A549 (cell line): ENCODE results near the gene SKI. TPM values are rescaled to one million over a fixed set of nuclear protein-coding genes. Genes with fewer than 3 reads are reported as not detected.
"Not testable (repeated sequence)": the region's sequence is repeated elsewhere in the genome, so short reads cannot be mapped to it uniquely, and the experiment has no call there.

ENCODE experiments used
- ATAC-seq, 2 experiments: fragments of 200-7000 bp in 1 of 2; fragments of >200 bp in 1 of 2; cut with Nextera tagmentation in 1 of 2; cut with Tn5 transposase in 1 of 2; 3 replicates each; pipeline versions ENCODE4 v1.8.0 to v1.9.1; 2018 to 2020; ENCODE audit warnings: mild to moderate bottlenecking in 1 of 2, moderate library complexity in 1 of 2
- CTCF ChIA-PET: fragments of 300-600 bp; sonication (Branson Sonifier 250); formaldehyde crosslinking; extraction: SDS; loops from one replicate; lab custom pipeline; 2021; ENCODE audit warnings: antibody characterized with exemption, inconsistent platforms; lab: Yijun Ruan, JAX
- POLR2A ChIA-PET: fragments of 350-600 bp; formaldehyde crosslinking; extraction: SDS; loops from one replicate; lab custom pipeline; 2021; ENCODE audit warnings: antibody characterized with exemption, inconsistent platforms; lab: Yijun Ruan, JAX
- DNase-seq, 2 experiments: peaks; one replicate each; pipeline versions ENCODE4 v3.0.0 to v3.0.0-alpha.2; 2011 to 2016; ENCODE audit warnings: low read depth in 1 of 2, low spot score in 1 of 2
- FAIRE-seq: peaks from 2 replicates; lab custom pipeline; 2011; peaks lifted over from hg19 to GRCh38; lab: Jason Lieb, UNC
- H3K27ac ChIP-seq, 2 experiments: fragments of >200 bp; sonication (Bioruptor Twin); formaldehyde crosslinking; 3 replicates each; pipeline ENCODE4 v1.5.1; 2016 to 2017
- H3K4me1 ChIP-seq: fragments of >200 bp; sonication (Bioruptor Twin); formaldehyde crosslinking; 3 replicates; pipeline ENCODE4 v1.6.1; 2016
- H3K4me2 ChIP-seq: fragments of >200 bp; sonication (Bioruptor Twin); formaldehyde crosslinking; 3 replicates; pipeline ENCODE4 v1.6.1; 2016
- H3K4me3 ChIP-seq: fragments of >200 bp; sonication (Bioruptor Twin); formaldehyde crosslinking; 3 replicates; pipeline ENCODE4 v1.5.1; 2016
- H3K9me3 ChIP-seq: fragments of >200 bp; sonication (Bioruptor Twin); formaldehyde crosslinking; 3 replicates; pipeline ENCODE4 v1.6.1; 2016
- BHLHE40 ChIP-seq: IDR thresholded peaks from 2 replicates; pipeline ENCODE4 v1.6.1; 2012; ENCODE audit warnings: low read depth, low read length, inconsistent platforms
- CBX2 ChIP-seq: fragments of 200-600 bp; sonication (generic); IDR thresholded peaks from 2 replicates; pipeline ENCODE4 v1.6.1; 2016; ENCODE audit warnings: low read depth, mild to moderate bottlenecking, borderline replicate concordance
- ELK1 ChIP-seq: fragments of 150-350 bp; IDR thresholded peaks from 2 replicates; pipeline ENCODE4 v1.6.1; 2014; ENCODE audit warnings: low read depth, mild to moderate bottlenecking, low read length
- FOSB ChIP-seq: fragments of 250-450 bp; sonication (Bioruptor Pico); IDR thresholded peaks from 2 replicates; pipeline ENCODE4 v1.5.0; 2020; ENCODE audit warnings: mild to moderate bottlenecking, moderate library complexity
- FOXS1 ChIP-seq: fragments of 250-450 bp; sonication (Bioruptor Pico); IDR thresholded peaks from 2 replicates; pipeline ENCODE4 v1.5.0; 2020; ENCODE audit warnings: mild to moderate bottlenecking, moderate library complexity
- HMGXB4 ChIP-seq: fragments of 250-450 bp; sonication (Bioruptor Pico); IDR thresholded peaks from 2 replicates; pipeline ENCODE4 v1.5.0; 2021; ENCODE audit warnings: mild to moderate bottlenecking, moderate library complexity, borderline replicate concordance
- HOXA7 ChIP-seq: fragments of 250-450 bp; sonication (Bioruptor Pico); IDR thresholded peaks from 2 replicates; pipeline ENCODE4 v1.5.0; 2020; ENCODE audit warnings: mild to moderate bottlenecking, moderate library complexity
- HOXB5 ChIP-seq: fragments of 250-450 bp; sonication (Bioruptor Pico); IDR thresholded peaks from 2 replicates; pipeline ENCODE4 v1.5.0; 2020; ENCODE audit warnings: mild to moderate bottlenecking, moderate library complexity
- JUN ChIP-seq, 2 experiments: fragments of >200 bp; sonication (Bioruptor Twin); formaldehyde crosslinking; IDR thresholded peaks; 2 replicates in 1 of 2; 3 replicates in 1 of 2; pipeline ENCODE4 v1.6.1; 2016 to 2017
- KDM1A ChIP-seq: fragments of 200-600 bp; sonication (generic); IDR thresholded peaks from 2 replicates; pipeline ENCODE4 v1.6.1; 2016; ENCODE audit warnings: low read depth, mild to moderate bottlenecking
- KDM5A ChIP-seq: fragments of 200-600 bp; sonication (generic); IDR thresholded peaks from 2 replicates; pipeline ENCODE4 v1.6.1; 2016; ENCODE audit warnings: antibody characterized with exemption, mild to moderate bottlenecking
- MAFK ChIP-seq: fragments of 450-650 bp; IDR thresholded peaks from 2 replicates; pipeline ENCODE4 v1.6.1; 2014; ENCODE audit not compliant: partially characterized antibody
- NFE2L2 ChIP-seq: fragments of 150-350 bp; conservative IDR thresholded peaks from 2 replicates; pipeline ENCODE4 v1.6.1; 2014; ENCODE audit warnings: low read length
- NPAS2 ChIP-seq: fragments of 250-450 bp; sonication (Bioruptor Pico); IDR thresholded peaks from 2 replicates; pipeline ENCODE4 v1.8.0; 2022; ENCODE audit warnings: mild to moderate bottlenecking, moderate library complexity, borderline replicate concordance
- POLR2AphosphoS2 ChIP-seq: conservative IDR thresholded peaks from 2 replicates; pipeline ENCODE4 v1.6.1; 2012; ENCODE audit warnings: low read length, improper control_type of control experiment, inconsistent platforms
- RAD21 ChIP-seq, 2 experiments: fragments of >200 bp in 1 of 2; sonication (Bioruptor Twin) in 1 of 2; formaldehyde crosslinking in 1 of 2; IDR thresholded peaks in 1 of 2; conservative IDR thresholded peaks in 1 of 2; 2 replicates in 1 of 2; 3 replicates in 1 of 2; pipeline ENCODE4 v1.6.1; 2012 to 2018; ENCODE audit warnings: inconsistent platforms in 1 of 2
- SMC3 ChIP-seq: fragments of >200 bp; sonication (Bioruptor Twin); formaldehyde crosslinking; IDR thresholded peaks from 3 replicates; pipeline ENCODE4 v1.6.1; 2018; ENCODE audit warnings: inconsistent platforms
- SREBF2 ChIP-seq: fragments of 450-650 bp; IDR thresholded peaks from 2 replicates; pipeline ENCODE4 v1.6.1; 2014; ENCODE audit warnings: mild to moderate bottlenecking, moderate library complexity
- TFCP2L1 ChIP-seq: fragments of 250-450 bp; sonication (Bioruptor Pico); IDR thresholded peaks from 2 replicates; pipeline ENCODE4 v1.5.0; 2021; ENCODE audit warnings: mild to moderate bottlenecking
- ZNF302 ChIP-seq: fragments of 250-450 bp; sonication (Bioruptor Pico); IDR thresholded peaks from 2 replicates; pipeline ENCODE4 v1.9.0; 2021; ENCODE audit warnings: inconsistent platforms, mild to moderate bottlenecking, moderate library complexity
- WGBS: methylation state at CpG from one replicate; pipeline ENCODE4 v1.1.6; 2017; ENCODE audit errors: missing lambda C conversion rate; 5-methylcytosine and 5-hydroxymethylcytosine counted together
- polyA plus RNA-seq, 4 experiments: library from polyadenylated mRNA; depleted of rRNA in 3 of 4; stranded (reverse); fragments of >200 nt; fragmentation: RNase III in 1 of 4; extraction: RNeasy Plus Mini Kit Qiagen cat#74134 plus additional on column Dnase treatment in 1 of 4; gene quantifications; 2 replicates in 3 of 4; 3 replicates in 1 of 4; pipeline ENCODE4 v1.2.3, GENCODE V29; 2011 to 2017
- TF ChIP-seq, protein P1 (sequence below): fragments of 250-450 bp; sonication (Bioruptor Pico); IDR thresholded peaks from 2 replicates; pipeline ENCODE4 v1.5.0; 2020; ENCODE audit warnings: low read depth, mild to moderate bottlenecking, moderate library complexity

The SKI gene
- polyA plus RNA-seq, 2 of the 4 experiments (the other 2 are of a cell fraction) = 2.8 to 12.0 TPM

- no peak for TF ChIP-seq CBX2
- no peak for TF ChIP-seq NPAS2 (CRISPR knock-in tag)
Observed at GRCh38 chr1:2330519-2331199, 102.5 kb downstream of the SKI start (continued).

- ChIA-PET POLR2A (no interaction called here), CTCF (interaction anchor here (0.6 kb wide), 1 partner anchor 68 kb away, joined by 3 read pairs; no protein-coding TSS in a partner anchor)
- H3K9me3 ChIP-seq = no peaks in the 10 kb centered on the region
- no peak overlapping the region for H3K27ac ChIP-seq
- no peak overlapping the region for H3K4me2 ChIP-seq
- 0 out of 3 replicates have a peak, but pooled peaks cover 5% of the 10 kb centered on the region for H3K4me1 ChIP-seq
- no CpG with 5 or more reads among the region's 11 CpGs for WGBS
- FAIRE-seq = no peak
- H3K4me3 ChIP-seq = no peak overlapping the region
- TF ChIP-seq ZNF302 (CRISPR knock-in tag) (no peak), HOXB5 (CRISPR knock-in tag) (no peak), RAD21 (conservative IDR thresholded peaks at IDR 0.05 in 1 of 2, IDR thresholded peaks at IDR 0.05 in 1 of 2) (no peak), SREBF2 (no peak), FOSB (CRISPR knock-in tag) (no peak), BHLHE40 (no peak), HMGXB4 (CRISPR knock-in tag) (no peak), TFCP2L1 (CRISPR knock-in tag) (no peak), NFE2L2 (no peak)
- TF ChIP-seq, protein P1, sequence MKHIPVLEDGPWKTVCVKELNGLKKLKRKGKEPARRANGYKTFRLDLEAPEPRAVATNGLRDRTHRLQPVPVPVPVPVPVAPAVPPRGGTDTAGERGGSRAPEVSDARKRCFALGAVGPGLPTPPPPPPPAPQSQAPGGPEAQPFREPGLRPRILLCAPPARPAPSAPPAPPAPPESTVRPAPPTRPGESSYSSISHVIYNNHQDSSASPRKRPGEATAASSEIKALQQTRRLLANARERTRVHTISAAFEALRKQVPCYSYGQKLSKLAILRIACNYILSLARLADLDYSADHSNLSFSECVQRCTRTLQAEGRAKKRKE (CRISPR knock-in tag) = no peak
- DNase-seq = no peak
- ATAC-seq = no peak
Observed at GRCh38 chr1:2331200-2331544, 103.1 kb downstream of the SKI start.

- POLR2A ChIA-PET, H3K4me2 ChIP-seq, H3K27ac ChIP-seq, FAIRE-seq, H3K9me3 ChIP-seq, DNase-seq, H3K4me1 ChIP-seq, ATAC-seq, H3K4me3 ChIP-seq: not testable (repeated sequence)
- WGBS = 87% methylated on average over 19 of the region's 33 CpGs
- CTCF ChIA-PET = interaction anchor here (0.6 kb wide), 1 partner anchor 69 kb away, joined by 3 read pairs; no protein-coding TSS in a partner anchor
Observed at GRCh38 chr1:2331580-2331979, 103.5 kb downstream of the SKI start.

DNA sequence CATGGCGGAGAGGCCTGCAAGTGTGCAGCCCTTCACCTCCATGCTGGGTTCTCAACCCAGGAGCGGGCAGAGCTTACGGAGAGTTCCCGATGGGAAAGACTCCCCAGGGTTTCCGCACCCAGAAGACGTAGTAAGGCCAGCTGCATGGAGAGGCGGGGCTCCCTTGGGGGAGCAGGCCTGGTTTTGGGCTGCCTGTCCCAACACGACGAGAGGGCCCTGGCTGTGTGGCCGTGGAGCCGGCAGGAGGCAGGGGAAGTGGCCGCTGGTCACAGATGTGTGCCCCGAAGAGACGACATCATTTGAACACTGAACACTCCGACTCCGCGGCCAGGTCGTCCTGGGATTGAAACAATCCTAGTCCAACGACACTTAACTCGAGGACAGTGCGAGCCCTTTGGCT, 106.2 kb downstream of the SKI start:
- 93% methylated on average over 18 of the region's 21 CpGs for WGBS

More for the DNA sequence above, 106.2 kb downstream of the SKI start:
- DNase-seq (no peak), ATAC-seq (no peak)
- 0 out of 3 replicates have a peak, but pooled peaks cover 5% of the 10 kb centered on the region for H3K4me1 ChIP-seq
- CTCF ChIA-PET = no interaction called here
- no peak overlapping the region for H3K4me3 ChIP-seq
- TF ChIP-seq KDM1A = no peak
- TF ChIP-seq FOXS1 (CRISPR knock-in tag) = no peak
- TF ChIP-seq HMGXB4 (CRISPR knock-in tag) = no peak
- no peak for TF ChIP-seq MAFK
- TF ChIP-seq KDM5A = no peak
- TF ChIP-seq POLR2AphosphoS2 = no peak
- TF ChIP-seq SMC3 = no peak
- no peak for TF ChIP-seq JUN (IDR thresholded peaks at IDR 0.05)
- no peak for TF ChIP-seq ELK1
- TF ChIP-seq FOSB (CRISPR knock-in tag) = no peak
- no peak for TF ChIP-seq HOXA7 (CRISPR knock-in tag)
- TF ChIP-seq, all 56 proteins: peak for 0
- Histone ChIP-seq H3K4me2 (no peak overlapping the region), H3K27ac (no peak overlapping the region), H3K9me3 (no peaks in the 10 kb centered on the region)
- FAIRE-seq = no peak
- POLR2A ChIA-PET = no interaction called here
